ENCODE results near the gene NSD1.

GRCh38 chr5:177096162-177097015, 37.2 kb upstream of the NSD1 start:
- TF ChIP-seq, protein P1, sequence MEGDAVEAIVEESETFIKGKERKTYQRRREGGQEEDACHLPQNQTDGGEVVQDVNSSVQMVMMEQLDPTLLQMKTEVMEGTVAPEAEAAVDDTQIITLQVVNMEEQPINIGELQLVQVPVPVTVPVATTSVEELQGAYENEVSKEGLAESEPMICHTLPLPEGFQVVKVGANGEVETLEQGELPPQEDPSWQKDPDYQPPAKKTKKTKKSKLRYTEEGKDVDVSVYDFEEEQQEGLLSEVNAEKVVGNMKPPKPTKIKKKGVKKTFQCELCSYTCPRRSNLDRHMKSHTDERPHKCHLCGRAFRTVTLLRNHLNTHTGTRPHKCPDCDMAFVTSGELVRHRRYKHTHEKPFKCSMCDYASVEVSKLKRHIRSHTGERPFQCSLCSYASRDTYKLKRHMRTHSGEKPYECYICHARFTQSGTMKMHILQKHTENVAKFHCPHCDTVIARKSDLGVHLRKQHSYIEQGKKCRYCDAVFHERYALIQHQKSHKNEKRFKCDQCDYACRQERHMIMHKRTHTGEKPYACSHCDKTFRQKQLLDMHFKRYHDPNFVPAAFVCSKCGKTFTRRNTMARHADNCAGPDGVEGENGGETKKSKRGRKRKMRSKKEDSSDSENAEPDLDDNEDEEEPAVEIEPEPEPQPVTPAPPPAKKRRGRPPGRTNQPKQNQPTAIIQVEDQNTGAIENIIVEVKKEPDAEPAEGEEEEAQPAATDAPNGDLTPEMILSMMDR (IDR thresholded peaks at IDR 0.05) = no peak
- TF ChIP-seq POLR2A (IDR thresholded peaks at IDR 0.05) = no peak
- TF ChIP-seq EP300 (IDR thresholded peaks at IDR 0.05) = no peak
- TF ChIP-seq POLR2AphosphoS5 (IDR thresholded peaks at IDR 0.05) = no peak

All from sigmoid colon (tissue), 4 donors.